GM23338 (cell line): ENCODE results near the gene WBP2. TPM values are rescaled to one million over a fixed set of nuclear protein-coding genes. Genes with fewer than 3 reads are reported as not detected.

Experiments used
- ATAC-seq: fragments of 200-7000 bp; cut with Tn5 transposase; 3 replicates; pipeline ENCODE4 v1.9.1; 2020
- DNase-seq: peaks from one replicate; pipeline ENCODE4 v3.0.0-alpha.2; 2015; ENCODE audit warnings: low spot score
- H2AFZ ChIP-seq: fragments of 200-600 bp; sonication (generic); 2 replicates; pipeline ENCODE4 v1.8.0; 2016; ENCODE audit warnings: antibody characterized with exemption, mild to moderate bottlenecking, moderate library complexity
- H3F3A ChIP-seq: fragments of 200-600 bp; sonication (generic); replicated peaks from 2 replicates; pipeline ENCODE4 v1.8.0; 2017; ENCODE audit warnings: antibody characterized with exemption, mixed run types, low read depth
- H3K27ac ChIP-seq: fragments of 200-600 bp; sonication (generic); 2 replicates; pipeline ENCODE4 v1.6.1; 2016; ENCODE audit warnings: low read depth
- H3K27me3 ChIP-seq: fragments of 200-600 bp; sonication (generic); 2 replicates; pipeline ENCODE4 v1.8.0; 2016; ENCODE audit warnings: mild to moderate bottlenecking, mixed run types, moderate library complexity; ENCODE audit not compliant: insufficient read depth
- H3K36me3 ChIP-seq: fragments of 200-600 bp; sonication (generic); 2 replicates; pipeline ENCODE4 v1.8.0; 2016; ENCODE audit warnings: mild to moderate bottlenecking; ENCODE audit not compliant: insufficient read depth
- H3K4me1 ChIP-seq: fragments of 200-600 bp; sonication (generic); 2 replicates; pipeline ENCODE4 v1.8.0; 2016; ENCODE audit warnings: mild to moderate bottlenecking, moderate library complexity; ENCODE audit not compliant: insufficient read depth
- H3K4me2 ChIP-seq: fragments of 200-600 bp; sonication (generic); 2 replicates; pipeline ENCODE4 v1.7.1; 2017; ENCODE audit warnings: mixed run types
- H3K4me3 ChIP-seq: fragments of 200-600 bp; sonication (generic); 2 replicates; pipeline ENCODE4 v1.6.1; 2016; ENCODE audit warnings: mixed run types
- H3K79me2 ChIP-seq: fragments of 200-600 bp; sonication (generic); replicated peaks from 2 replicates; pipeline ENCODE4 v1.8.0; 2017; ENCODE audit warnings: mild to moderate bottlenecking; ENCODE audit not compliant: insufficient read depth
- H3K9me2 ChIP-seq: fragments of 200-600 bp; sonication (generic); 2 replicates; pipeline ENCODE4 v1.8.0; 2017; ENCODE audit not compliant: insufficient read depth
- H4K20me1 ChIP-seq: fragments of 200-600 bp; sonication (generic); replicated peaks from 2 replicates; pipeline ENCODE4 v1.8.0; 2017; ENCODE audit warnings: mild to moderate bottlenecking; ENCODE audit not compliant: insufficient read depth
- H3K27ac Mint-ChIP-seq: 2 replicates; pipeline ENCODE4 v1.8.0; 2020; ENCODE audit warnings: inconsistent platforms, mild to moderate bottlenecking, moderate library complexity, mixed read lengths
- H3K27me3 Mint-ChIP-seq: 3 replicates; pipeline ENCODE4 v1.8.0; 2022; ENCODE audit warnings: low read depth, mild to moderate bottlenecking, moderate library complexity, mixed read lengths, inconsistent platforms; ENCODE audit not compliant: insufficient read depth, poor library complexity
- H3K36me3 Mint-ChIP-seq: 3 replicates; pipeline ENCODE4 v1.8.0; 2021; ENCODE audit warnings: low read depth, mild to moderate bottlenecking, inconsistent platforms, moderate library complexity, mixed read lengths
- H3K4me1 Mint-ChIP-seq: 3 replicates; pipeline ENCODE4 v1.8.0; 2020; ENCODE audit warnings: mild to moderate bottlenecking, inconsistent platforms, mixed read lengths
- H3K4me3 Mint-ChIP-seq: 3 replicates; pipeline ENCODE4 v1.8.0; 2021; ENCODE audit warnings: moderate library complexity, mild to moderate bottlenecking, inconsistent platforms, mixed read lengths
- H3K9me3 Mint-ChIP-seq: 3 replicates; pipeline ENCODE4 v1.8.0; 2020; ENCODE audit warnings: moderate library complexity, mild to moderate bottlenecking, inconsistent platforms, mixed read lengths
- EZH2phosphoT487 ChIP-seq: fragments of 200-600 bp; sonication (generic); IDR thresholded peaks from one replicate; pipeline ENCODE4 v1.8.1; 2018; ENCODE audit warnings: antibody characterized with exemption; ENCODE audit not compliant: unreplicated experiment
- JUNB ChIP-seq: IDR thresholded peaks from one replicate; pipeline ENCODE4 v1.6.1; 2016; ENCODE audit warnings: antibody characterized with exemption; ENCODE audit not compliant: unreplicated experiment
- STAT1 ChIP-seq: IDR thresholded peaks from one replicate; pipeline ENCODE4 v1.6.1; 2016; ENCODE audit warnings: antibody characterized with exemption; ENCODE audit not compliant: unreplicated experiment
- polyA plus RNA-seq: library from polyadenylated mRNA; unstranded; fragments of >200 nt; fragmentation: Nextera tagmentation; extraction: Ambion mirVana; gene quantifications from 2 replicates; pipeline ENCODE4 v1.2.1, GENCODE V29; 2016
- total RNA-seq: library from RNA; depleted of rRNA; stranded (reverse); fragments of >200 nt; shearing (Covaris generic); gene quantifications from 2 replicates; pipeline ENCODE4 v1.2.3, GENCODE V29; 2014
- TF ChIP-seq, protein P1 (sequence below): fragments of 250-450 bp; sonication (Bioruptor Pico); IDR thresholded peaks from 2 replicates; pipeline ENCODE4 v1.5.0; 2020; ENCODE audit warnings: mild to moderate bottlenecking, moderate library complexity
- TF ChIP-seq, protein P2 (sequence below), 2 experiments: fragments of 200-600 bp in 1 of 2; sonication (generic) in 1 of 2; conservative IDR thresholded peaks; 2 replicates each; pipeline versions ENCODE4 v1.5.1 to v1.6.1; 2016 to 2017; ENCODE audit warnings: antibody characterized with exemption in 2 of 2, low read depth in 2 of 2, mild to moderate bottlenecking in 2 of 2, moderate library complexity in 1 of 2
- TF ChIP-seq, protein P3 (sequence below): IDR thresholded peaks from 2 replicates; pipeline ENCODE4 v1.6.1; 2016; ENCODE audit warnings: antibody characterized with exemption

The WBP2 gene
- total and polyA plus RNA-seq, 2 experiments from 2014 or later = 36.2 to 63.5 TPM

DNA sequence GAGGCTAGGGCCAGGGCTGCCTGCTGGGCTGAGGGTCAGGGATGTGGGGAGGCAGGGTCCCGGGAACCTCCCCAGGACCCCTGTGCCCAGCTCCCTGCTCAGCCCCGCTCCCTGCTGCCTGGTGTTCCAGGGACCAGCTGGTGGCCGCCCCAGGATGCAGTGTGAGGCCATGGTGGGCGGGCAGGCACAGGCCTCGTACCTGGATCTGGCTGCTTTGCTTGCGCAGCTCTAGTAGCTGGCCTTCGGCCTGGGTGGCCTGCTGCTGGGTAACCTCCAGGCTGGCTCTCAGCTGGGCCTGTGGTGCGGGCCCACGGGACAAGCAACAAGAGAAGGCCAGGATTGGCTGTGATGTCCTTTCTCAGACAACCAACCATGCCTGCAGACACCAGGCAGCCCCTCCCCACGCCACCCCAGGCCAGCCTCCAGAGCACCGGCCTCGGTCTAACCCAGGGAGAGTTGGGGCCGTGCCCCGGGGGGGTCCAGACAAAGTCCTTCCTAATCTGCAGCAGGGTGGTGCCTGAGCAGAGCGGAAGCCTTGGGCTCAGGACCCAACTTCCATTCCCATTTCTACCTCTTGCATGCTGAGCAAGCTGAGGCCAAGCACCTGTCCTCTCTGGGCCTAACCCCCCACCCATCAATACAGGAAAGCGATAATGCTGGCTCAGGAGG, 37.6 kb upstream of the WBP2 start (continued):
- TF ChIP-seq, protein P1, sequence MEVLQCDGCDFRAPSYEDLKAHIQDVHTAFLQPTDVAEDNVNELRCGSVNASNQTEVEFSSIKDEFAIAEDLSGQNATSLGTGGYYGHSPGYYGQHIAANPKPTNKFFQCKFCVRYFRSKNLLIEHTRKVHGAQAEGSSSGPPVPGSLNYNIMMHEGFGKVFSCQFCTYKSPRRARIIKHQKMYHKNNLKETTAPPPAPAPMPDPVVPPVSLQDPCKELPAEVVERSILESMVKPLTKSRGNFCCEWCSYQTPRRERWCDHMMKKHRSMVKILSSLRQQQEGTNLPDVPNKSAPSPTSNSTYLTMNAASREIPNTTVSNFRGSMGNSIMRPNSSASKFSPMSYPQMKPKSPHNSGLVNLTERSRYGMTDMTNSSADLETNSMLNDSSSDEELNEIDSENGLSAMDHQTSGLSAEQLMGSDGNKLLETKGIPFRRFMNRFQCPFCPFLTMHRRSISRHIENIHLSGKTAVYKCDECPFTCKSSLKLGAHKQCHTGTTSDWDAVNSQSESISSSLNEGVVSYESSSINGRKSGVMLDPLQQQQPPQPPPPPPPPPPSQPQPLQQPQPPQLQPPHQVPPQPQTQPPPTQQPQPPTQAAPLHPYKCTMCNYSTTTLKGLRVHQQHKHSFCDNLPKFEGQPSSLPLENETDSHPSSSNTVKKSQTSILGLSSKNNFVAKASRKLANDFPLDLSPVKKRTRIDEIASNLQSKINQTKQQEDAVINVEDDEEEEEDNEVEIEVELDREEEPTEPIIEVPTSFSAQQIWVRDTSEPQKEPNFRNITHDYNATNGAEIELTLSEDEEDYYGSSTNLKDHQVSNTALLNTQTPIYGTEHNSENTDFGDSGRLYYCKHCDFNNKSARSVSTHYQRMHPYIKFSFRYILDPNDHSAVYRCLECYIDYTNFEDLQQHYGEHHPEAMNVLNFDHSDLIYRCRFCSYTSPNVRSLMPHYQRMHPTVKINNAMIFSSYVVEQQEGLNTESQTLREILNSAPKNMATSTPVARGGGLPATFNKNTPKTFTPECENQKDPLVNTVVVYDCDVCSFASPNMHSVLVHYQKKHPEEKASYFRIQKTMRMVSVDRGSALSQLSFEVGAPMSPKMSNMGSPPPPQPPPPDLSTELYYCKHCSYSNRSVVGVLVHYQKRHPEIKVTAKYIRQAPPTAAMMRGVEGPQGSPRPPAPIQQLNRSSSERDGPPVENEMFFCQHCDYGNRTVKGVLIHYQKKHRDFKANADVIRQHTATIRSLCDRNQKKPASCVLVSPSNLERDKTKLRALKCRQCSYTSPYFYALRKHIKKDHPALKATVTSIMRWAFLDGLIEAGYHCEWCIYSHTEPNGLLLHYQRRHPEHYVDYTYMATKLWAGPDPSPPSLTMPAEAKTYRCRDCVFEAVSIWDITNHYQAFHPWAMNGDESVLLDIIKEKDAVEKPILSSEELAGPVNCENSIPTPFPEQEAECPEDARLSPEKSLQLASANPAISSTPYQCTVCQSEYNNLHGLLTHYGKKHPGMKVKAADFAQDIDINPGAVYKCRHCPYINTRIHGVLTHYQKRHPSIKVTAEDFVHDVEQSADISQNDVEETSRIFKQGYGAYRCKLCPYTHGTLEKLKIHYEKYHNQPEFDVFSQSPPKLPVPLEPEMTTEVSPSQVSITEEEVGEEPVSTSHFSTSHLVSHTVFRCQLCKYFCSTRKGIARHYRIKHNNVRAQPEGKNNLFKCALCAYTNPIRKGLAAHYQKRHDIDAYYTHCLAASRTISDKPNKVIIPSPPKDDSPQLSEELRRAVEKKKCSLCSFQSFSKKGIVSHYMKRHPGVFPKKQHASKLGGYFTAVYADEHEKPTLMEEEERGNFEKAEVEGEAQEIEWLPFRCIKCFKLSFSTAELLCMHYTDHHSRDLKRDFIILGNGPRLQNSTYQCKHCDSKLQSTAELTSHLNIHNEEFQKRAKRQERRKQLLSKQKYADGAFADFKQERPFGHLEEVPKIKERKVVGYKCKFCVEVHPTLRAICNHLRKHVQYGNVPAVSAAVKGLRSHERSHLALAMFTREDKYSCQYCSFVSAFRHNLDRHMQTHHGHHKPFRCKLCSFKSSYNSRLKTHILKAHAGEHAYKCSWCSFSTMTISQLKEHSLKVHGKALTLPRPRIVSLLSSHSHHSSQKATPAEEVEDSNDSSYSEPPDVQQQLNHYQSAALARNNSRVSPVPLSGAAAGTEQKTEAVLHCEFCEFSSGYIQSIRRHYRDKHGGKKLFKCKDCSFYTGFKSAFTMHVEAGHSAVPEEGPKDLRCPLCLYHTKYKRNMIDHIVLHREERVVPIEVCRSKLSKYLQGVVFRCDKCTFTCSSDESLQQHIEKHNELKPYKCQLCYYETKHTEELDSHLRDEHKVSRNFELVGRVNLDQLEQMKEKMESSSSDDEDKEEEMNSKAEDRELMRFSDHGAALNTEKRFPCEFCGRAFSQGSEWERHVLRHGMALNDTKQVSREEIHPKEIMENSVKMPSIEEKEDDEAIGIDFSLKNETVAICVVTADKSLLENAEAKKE = no peak
- TF ChIP-seq, protein P2, sequence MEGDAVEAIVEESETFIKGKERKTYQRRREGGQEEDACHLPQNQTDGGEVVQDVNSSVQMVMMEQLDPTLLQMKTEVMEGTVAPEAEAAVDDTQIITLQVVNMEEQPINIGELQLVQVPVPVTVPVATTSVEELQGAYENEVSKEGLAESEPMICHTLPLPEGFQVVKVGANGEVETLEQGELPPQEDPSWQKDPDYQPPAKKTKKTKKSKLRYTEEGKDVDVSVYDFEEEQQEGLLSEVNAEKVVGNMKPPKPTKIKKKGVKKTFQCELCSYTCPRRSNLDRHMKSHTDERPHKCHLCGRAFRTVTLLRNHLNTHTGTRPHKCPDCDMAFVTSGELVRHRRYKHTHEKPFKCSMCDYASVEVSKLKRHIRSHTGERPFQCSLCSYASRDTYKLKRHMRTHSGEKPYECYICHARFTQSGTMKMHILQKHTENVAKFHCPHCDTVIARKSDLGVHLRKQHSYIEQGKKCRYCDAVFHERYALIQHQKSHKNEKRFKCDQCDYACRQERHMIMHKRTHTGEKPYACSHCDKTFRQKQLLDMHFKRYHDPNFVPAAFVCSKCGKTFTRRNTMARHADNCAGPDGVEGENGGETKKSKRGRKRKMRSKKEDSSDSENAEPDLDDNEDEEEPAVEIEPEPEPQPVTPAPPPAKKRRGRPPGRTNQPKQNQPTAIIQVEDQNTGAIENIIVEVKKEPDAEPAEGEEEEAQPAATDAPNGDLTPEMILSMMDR (conservative IDR thresholded peaks at IDR 0.05; ENCODE audit: low read depth in 2 of 2) = no peak

DNA sequence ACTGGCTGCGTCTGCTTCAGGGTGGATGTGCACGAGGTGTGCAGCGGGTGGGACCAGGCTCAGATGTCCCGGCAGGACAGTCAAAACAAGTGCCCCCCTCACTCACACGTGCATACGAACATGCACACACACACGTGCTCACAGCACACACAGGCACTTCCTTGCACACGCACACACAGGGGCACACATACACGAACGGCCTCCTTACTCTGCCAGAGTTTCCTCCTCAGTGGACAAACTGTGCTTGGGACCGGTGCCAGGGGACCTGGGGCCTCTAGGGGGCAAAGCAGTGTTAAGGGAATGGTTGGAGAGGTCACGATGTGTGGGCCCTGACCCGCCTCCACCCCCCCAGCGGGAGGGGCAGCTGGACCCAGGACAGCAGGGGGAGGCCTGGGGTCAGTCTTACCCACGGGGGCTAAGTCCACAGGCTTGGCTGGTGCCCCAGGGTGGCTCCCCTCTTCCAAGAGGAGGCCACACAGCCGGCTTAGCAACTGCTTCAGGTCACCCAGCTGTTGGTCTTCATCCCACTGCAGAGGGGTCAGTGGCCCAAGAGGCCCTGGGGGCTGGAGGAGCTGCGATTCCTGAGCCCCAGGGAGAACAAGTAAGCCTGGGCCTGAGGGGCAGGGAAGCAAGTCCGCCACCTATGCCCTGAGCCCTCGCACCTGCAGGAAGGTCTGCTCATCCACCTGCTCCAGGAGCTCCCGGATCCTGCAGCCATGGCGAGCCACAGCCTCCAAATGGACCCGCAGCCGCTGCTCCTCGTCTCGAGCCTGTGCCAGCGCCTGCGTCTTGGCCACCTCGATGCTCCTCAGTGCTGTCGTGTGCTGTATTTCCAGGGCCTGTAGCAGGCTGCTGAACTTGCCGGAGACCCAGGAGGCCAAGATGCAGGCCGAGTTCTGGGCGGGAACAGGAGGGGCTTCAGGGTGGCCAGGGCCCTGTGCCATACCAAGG, 36.7 kb upstream of the WBP2 start:
- H3K36me3 Mint-ChIP-seq = peaks cover 25% of the 10 kb centered on the region
- Histone ChIP-seq H3K79me2 (peaks cover 18% of the 10 kb centered on the region), H3K4me2 (no peak overlapping the region), H2AFZ (no peak overlapping the region), H4K20me1 (no peaks in the 10 kb centered on the region; the same call in 1 of the 2 replicates), H3K27me3 (no peaks in the 10 kb centered on the region), H3K9me2 (no peaks in the 10 kb centered on the region), H3K36me3 (no peaks in the 10 kb centered on the region), H3K4me1 (peaks cover 11% of the 10 kb centered on the region; the same call in 1 of the 2 replicates), H3K27ac (no peak overlapping the region), H3F3A (peaks cover 18% of the 10 kb centered on the region), H3K4me3 (no peak overlapping the region)
- DNase-seq (no peak), ATAC-seq (no peak)
- H3K4me1 Mint-ChIP-seq = peaks cover 18% of the 10 kb centered on the region
- H3K4me3 Mint-ChIP-seq = no peak overlapping the region
- no peaks in the 10 kb centered on the region for H3K9me3 Mint-ChIP-seq
- H3K27ac Mint-ChIP-seq = no peak overlapping the region
- peaks cover 18% of the 10 kb centered on the region for H3K27me3 Mint-ChIP-seq
- TF ChIP-seq, protein P3, sequence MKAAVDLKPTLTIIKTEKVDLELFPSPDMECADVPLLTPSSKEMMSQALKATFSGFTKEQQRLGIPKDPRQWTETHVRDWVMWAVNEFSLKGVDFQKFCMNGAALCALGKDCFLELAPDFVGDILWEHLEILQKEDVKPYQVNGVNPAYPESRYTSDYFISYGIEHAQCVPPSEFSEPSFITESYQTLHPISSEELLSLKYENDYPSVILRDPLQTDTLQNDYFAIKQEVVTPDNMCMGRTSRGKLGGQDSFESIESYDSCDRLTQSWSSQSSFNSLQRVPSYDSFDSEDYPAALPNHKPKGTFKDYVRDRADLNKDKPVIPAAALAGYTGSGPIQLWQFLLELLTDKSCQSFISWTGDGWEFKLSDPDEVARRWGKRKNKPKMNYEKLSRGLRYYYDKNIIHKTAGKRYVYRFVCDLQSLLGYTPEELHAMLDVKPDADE = no peak
- TF ChIP-seq STAT1 = no peak
- no peak for TF ChIP-seq JUNB
- TF ChIP-seq EZH2phosphoT487 = no peak
